OCI-LY1 (cell line): ENCODE measurements around the gene RUFY3.
"Not testable (repeated sequence)": the region's sequence is repeated elsewhere in the genome, so short reads cannot be mapped to it uniquely, and the experiment has no call there.

Source experiments
- H2AFZ ChIP-seq: fragments of 200-600 bp; sonication (generic), shearing (Covaris generic); 2 replicates; pipeline ENCODE4 v1.6.0; 2014; ENCODE audit warnings: antibody characterized with exemption, mild to moderate bottlenecking, low read length
- H3F3A ChIP-seq: fragments of 200-600 bp; sonication (generic), shearing (Covaris generic); 2 replicates; pipeline ENCODE4 v1.6.0; 2014; ENCODE audit warnings: mild to moderate bottlenecking, antibody characterized with exemption, low read length, moderate library complexity; ENCODE audit not compliant: insufficient read depth
- H3K27ac ChIP-seq: fragments of 200-600 bp; sonication (generic); 2 replicates; pipeline ENCODE4 v1.5.1; 2014; ENCODE audit warnings: low read length, mixed run types, mild to moderate bottlenecking, low read depth; ENCODE audit not compliant: poor library complexity, severe bottlenecking
- H3K27me3 ChIP-seq: fragments of 200-600 bp; sonication (generic); 2 replicates; pipeline ENCODE4 v1.6.0; 2014; ENCODE audit warnings: antibody characterized with exemption, mild to moderate bottlenecking, low read length, moderate library complexity; ENCODE audit not compliant: insufficient read depth
- H3K36me3 ChIP-seq: fragments of 200-600 bp; sonication (generic); 2 replicates; pipeline ENCODE4 v1.6.1; 2014; ENCODE audit warnings: mild to moderate bottlenecking, antibody characterized with exemption, low read length, moderate library complexity, mixed read lengths; ENCODE audit not compliant: insufficient read depth
- H3K4me1 ChIP-seq: fragments of 200-600 bp; sonication (generic); 2 replicates; pipeline ENCODE4 v1.5.1; 2014; ENCODE audit warnings: mild to moderate bottlenecking, low read length, moderate library complexity; ENCODE audit not compliant: insufficient read depth, severe bottlenecking
- H3K4me2 ChIP-seq: fragments of 200-600 bp; sonication (generic), shearing (Covaris generic); 2 replicates; pipeline ENCODE4 v1.6.1; 2014; ENCODE audit warnings: low read length
- H3K4me3 ChIP-seq: fragments of 200-600 bp; sonication (generic); 2 replicates; pipeline ENCODE4 v1.5.1; 2014; ENCODE audit warnings: low read length, low read depth, mild to moderate bottlenecking, mixed read lengths; ENCODE audit not compliant: poor library complexity, severe bottlenecking
- H3K79me2 ChIP-seq: fragments of 200-600 bp; shearing (Covaris generic); 2 replicates; pipeline ENCODE4 v1.6.1; 2016; ENCODE audit warnings: mixed run types, low read length, mixed read lengths; ENCODE audit not compliant: insufficient read depth
- H3K9ac ChIP-seq: fragments of 200-600 bp; sonication (generic), shearing (Covaris generic); 2 replicates; pipeline ENCODE4 v1.6.1; 2014; ENCODE audit warnings: mild to moderate bottlenecking, low read length, mixed read lengths
- H3K9me2 ChIP-seq: fragments of 200-600 bp; sonication (generic), shearing (Covaris generic); 2 replicates; pipeline ENCODE4 v1.6.1; 2014; ENCODE audit warnings: low read depth, mild to moderate bottlenecking, low read length, mixed read lengths
- H3K9me3 ChIP-seq: fragments of 200-600 bp; shearing (Covaris generic); 2 replicates; pipeline ENCODE4 v1.6.1; 2014; ENCODE audit warnings: low read length, mixed read lengths
- H4K20me1 ChIP-seq: fragments of 200-600 bp; sonication (generic), shearing (Covaris generic); 2 replicates; pipeline ENCODE4 v1.6.0; 2016; ENCODE audit warnings: mild to moderate bottlenecking, low read length; ENCODE audit not compliant: insufficient read depth
- CTCF ChIP-seq: fragments of 200-600 bp; sonication (generic), shearing (Covaris generic); IDR thresholded peaks from 2 replicates; pipeline ENCODE4 v1.5.1; 2017; ENCODE audit warnings: mild to moderate bottlenecking, antibody characterized with exemption, low read length, moderate library complexity, mixed read lengths
- EZH2 ChIP-seq: fragments of 200-600 bp; sonication (generic), shearing (Covaris generic); IDR thresholded peaks from 2 replicates; pipeline ENCODE4 v1.8.0; 2017; ENCODE audit warnings: borderline replicate concordance, mixed run types, mild to moderate bottlenecking, antibody characterized with exemption, low read length, moderate library complexity, mixed read lengths

Gene RUFY3

GRCh38 chr4:70700712-70701111 lies 21.1 kb upstream of the RUFY3 start:
- no peaks in the 10 kb centered on the region for H3K36me3 ChIP-seq
- no peak overlapping the region for H3K9ac ChIP-seq
- no peaks in the 10 kb centered on the region for H3K27me3 ChIP-seq
- no peaks in the 10 kb centered on the region for H3K9me3 ChIP-seq
- H4K20me1 ChIP-seq = no peaks in the 10 kb centered on the region
- 0 out of 2 replicates have a peak, but pooled peaks cover 1% of the 10 kb centered on the region for H3K79me2 ChIP-seq
- no peak overlapping the region for H3K4me3 ChIP-seq
- no peak overlapping the region for H3K4me2 ChIP-seq
- H2AFZ ChIP-seq = no peak overlapping the region
- peaks cover 38% of the 10 kb centered on the region for H3K4me1 ChIP-seq
- no peaks in the 10 kb centered on the region for H3F3A ChIP-seq
- TF ChIP-seq EZH2 (no peak), CTCF (no peak)
- H3K9me2 ChIP-seq = no peaks in the 10 kb centered on the region
- H3K27ac ChIP-seq = peak overlapping the region; percentile 96

GRCh38 chr4:70701271-70701670 lies 20.5 kb upstream of the RUFY3 start:
- no peak overlapping the region for H3K9ac ChIP-seq
- no peak overlapping the region for H2AFZ ChIP-seq
- no peak overlapping the region for H3K4me3 ChIP-seq
- H3K9me2 ChIP-seq = no peaks in the 10 kb centered on the region
- no peaks in the 10 kb centered on the region for H3K36me3 ChIP-seq
- TF ChIP-seq CTCF = no peak
- no peak for TF ChIP-seq EZH2
- peaks cover 7% of the 10 kb centered on the region; the same call in 1 of the 2 replicates for H3K79me2 ChIP-seq
- H3K4me2 ChIP-seq = no peak overlapping the region
- no peaks in the 10 kb centered on the region for H3K9me3 ChIP-seq
- peak overlapping the region; percentile 96 for H3K27ac ChIP-seq
- peaks cover 39% of the 10 kb centered on the region for H3K4me1 ChIP-seq
- H3F3A ChIP-seq = no peaks in the 10 kb centered on the region
- H3K27me3 ChIP-seq = no peaks in the 10 kb centered on the region
- H4K20me1 ChIP-seq = no peaks in the 10 kb centered on the region

GRCh38 chr4:70702592-70702991 lies 19.2 kb upstream of the RUFY3 start:
- H3K9ac ChIP-seq, H3K27me3 ChIP-seq, H3K4me3 ChIP-seq, H3F3A ChIP-seq, H3K36me3 ChIP-seq, H3K9me3 ChIP-seq, H2AFZ ChIP-seq, H4K20me1 ChIP-seq, H3K9me2 ChIP-seq, H3K4me2 ChIP-seq: not testable (repeated sequence)
- peaks cover 52% of the 10 kb centered on the region for H3K4me1 ChIP-seq
- H3K27ac ChIP-seq = peak overlapping the region; percentile 96
- H3K79me2 ChIP-seq = peaks cover 20% of the 10 kb centered on the region

- Histone ChIP-seq H4K20me1 (no peaks in the 10 kb centered on the region), H3K9me2 (no peaks in the 10 kb centered on the region), H3K4me1 (peaks cover 64% of the 10 kb centered on the region), H3F3A (no peaks in the 10 kb centered on the region), H3K9me3 (no peaks in the 10 kb centered on the region), H3K27me3 (no peaks in the 10 kb centered on the region), H2AFZ (no peak overlapping the region), H3K36me3 (no peaks in the 10 kb centered on the region), H3K4me2 (peak overlapping the region; percentile 89), H3K4me3 (peak overlapping the region; percentile 73), H3K9ac (peak overlapping the region; percentile 76), H3K27ac (peak overlapping the region; percentile 96), H3K79me2 (peaks cover 31% of the 10 kb centered on the region)
- no peak for TF ChIP-seq EZH2
These were observed 18.0 kb upstream of the RUFY3 start for GRCh38 chr4:70703619-70704214.
